A549 (cell line): Measurements from ENCODE around the gene SKA2.

Experiments used
- EP300 ChIP-seq, 2 experiments: fragments of >200 bp; sonication (Bioruptor Twin); formaldehyde crosslinking; IDR thresholded peaks; 2 replicates in 1 of 2; 3 replicates in 1 of 2; pipeline ENCODE4 v1.6.1; 2016 to 2017
- JUN ChIP-seq, 2 experiments: fragments of >200 bp; sonication (Bioruptor Twin); formaldehyde crosslinking; IDR thresholded peaks; 2 replicates in 1 of 2; 3 replicates in 1 of 2; pipeline ENCODE4 v1.6.1; 2016 to 2017
- MAFK ChIP-seq: fragments of 450-650 bp; IDR thresholded peaks from 2 replicates; pipeline ENCODE4 v1.6.1; 2014; ENCODE audit not compliant: partially characterized antibody
- NFE2L2 ChIP-seq: fragments of 150-350 bp; conservative IDR thresholded peaks from 2 replicates; pipeline ENCODE4 v1.6.1; 2014; ENCODE audit warnings: low read length
- POLR2A ChIP-seq: IDR thresholded peaks from 2 replicates; pipeline ENCODE4 v1.6.1; 2012; ENCODE audit warnings: mild to moderate bottlenecking, low read length
- POLR2AphosphoS2 ChIP-seq: conservative IDR thresholded peaks from 2 replicates; pipeline ENCODE4 v1.6.1; 2012; ENCODE audit warnings: low read length, improper control_type of control experiment, inconsistent platforms
- RAD21 ChIP-seq, 2 experiments: fragments of >200 bp in 1 of 2; sonication (Bioruptor Twin) in 1 of 2; formaldehyde crosslinking in 1 of 2; IDR thresholded peaks in 1 of 2; conservative IDR thresholded peaks in 1 of 2; 2 replicates in 1 of 2; 3 replicates in 1 of 2; pipeline ENCODE4 v1.6.1; 2012 to 2018; ENCODE audit warnings: inconsistent platforms in 1 of 2
- TP53 ChIP-seq: fragments of 250-450 bp; sonication (Bioruptor Pico); IDR thresholded peaks from 2 replicates; pipeline ENCODE4 v1.5.0; 2021; ENCODE audit warnings: mild to moderate bottlenecking, moderate library complexity
- TF ChIP-seq, protein P1 (sequence below): fragments of >200 bp; sonication (Bioruptor Twin); formaldehyde crosslinking; IDR thresholded peaks from 3 replicates; pipeline ENCODE4 v1.5.1; 2016
- TF ChIP-seq, protein P2 (sequence below): fragments of 200-600 bp; sonication (generic); IDR thresholded peaks from 2 replicates; pipeline ENCODE4 v1.6.1; 2016; ENCODE audit warnings: antibody characterized with exemption, mild to moderate bottlenecking, moderate library complexity
- TF ChIP-seq, protein P3 (sequence below): IDR thresholded peaks from 2 replicates; pipeline ENCODE4 v1.6.1; 2012
- TF ChIP-seq, protein P4 (sequence below): fragments of 450-650 bp; IDR thresholded peaks from 2 replicates; pipeline ENCODE4 v1.6.1; 2014; ENCODE audit warnings: antibody characterized with exemption

DNA sequence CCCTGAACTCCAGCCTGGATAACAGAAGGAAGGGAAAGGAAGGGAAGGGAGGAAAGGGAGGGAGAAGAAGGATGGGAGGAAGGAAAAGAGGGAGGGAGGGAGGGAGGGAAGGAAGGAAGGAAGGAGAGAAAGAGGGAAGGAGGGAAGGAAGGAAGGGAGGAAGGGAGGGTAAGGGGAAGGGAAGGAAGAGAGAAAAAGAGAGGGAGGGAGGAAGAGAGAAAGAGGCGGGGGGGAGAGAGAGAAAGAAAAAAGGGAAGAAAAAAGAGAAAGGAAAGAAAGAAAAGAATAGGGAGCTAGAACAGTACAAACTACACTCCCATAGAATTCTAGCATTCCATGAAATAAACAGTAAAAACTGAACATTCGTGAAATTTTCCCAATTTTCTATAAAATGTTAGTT, 25.2 kb downstream of the SKA2 start:
- TF ChIP-seq POLR2AphosphoS2: no peak
- TF ChIP-seq JUN (IDR thresholded peaks at IDR 0.05): no peak
- TF ChIP-seq, protein P1, sequence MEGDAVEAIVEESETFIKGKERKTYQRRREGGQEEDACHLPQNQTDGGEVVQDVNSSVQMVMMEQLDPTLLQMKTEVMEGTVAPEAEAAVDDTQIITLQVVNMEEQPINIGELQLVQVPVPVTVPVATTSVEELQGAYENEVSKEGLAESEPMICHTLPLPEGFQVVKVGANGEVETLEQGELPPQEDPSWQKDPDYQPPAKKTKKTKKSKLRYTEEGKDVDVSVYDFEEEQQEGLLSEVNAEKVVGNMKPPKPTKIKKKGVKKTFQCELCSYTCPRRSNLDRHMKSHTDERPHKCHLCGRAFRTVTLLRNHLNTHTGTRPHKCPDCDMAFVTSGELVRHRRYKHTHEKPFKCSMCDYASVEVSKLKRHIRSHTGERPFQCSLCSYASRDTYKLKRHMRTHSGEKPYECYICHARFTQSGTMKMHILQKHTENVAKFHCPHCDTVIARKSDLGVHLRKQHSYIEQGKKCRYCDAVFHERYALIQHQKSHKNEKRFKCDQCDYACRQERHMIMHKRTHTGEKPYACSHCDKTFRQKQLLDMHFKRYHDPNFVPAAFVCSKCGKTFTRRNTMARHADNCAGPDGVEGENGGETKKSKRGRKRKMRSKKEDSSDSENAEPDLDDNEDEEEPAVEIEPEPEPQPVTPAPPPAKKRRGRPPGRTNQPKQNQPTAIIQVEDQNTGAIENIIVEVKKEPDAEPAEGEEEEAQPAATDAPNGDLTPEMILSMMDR: no peak
- TF ChIP-seq, protein P2, sequence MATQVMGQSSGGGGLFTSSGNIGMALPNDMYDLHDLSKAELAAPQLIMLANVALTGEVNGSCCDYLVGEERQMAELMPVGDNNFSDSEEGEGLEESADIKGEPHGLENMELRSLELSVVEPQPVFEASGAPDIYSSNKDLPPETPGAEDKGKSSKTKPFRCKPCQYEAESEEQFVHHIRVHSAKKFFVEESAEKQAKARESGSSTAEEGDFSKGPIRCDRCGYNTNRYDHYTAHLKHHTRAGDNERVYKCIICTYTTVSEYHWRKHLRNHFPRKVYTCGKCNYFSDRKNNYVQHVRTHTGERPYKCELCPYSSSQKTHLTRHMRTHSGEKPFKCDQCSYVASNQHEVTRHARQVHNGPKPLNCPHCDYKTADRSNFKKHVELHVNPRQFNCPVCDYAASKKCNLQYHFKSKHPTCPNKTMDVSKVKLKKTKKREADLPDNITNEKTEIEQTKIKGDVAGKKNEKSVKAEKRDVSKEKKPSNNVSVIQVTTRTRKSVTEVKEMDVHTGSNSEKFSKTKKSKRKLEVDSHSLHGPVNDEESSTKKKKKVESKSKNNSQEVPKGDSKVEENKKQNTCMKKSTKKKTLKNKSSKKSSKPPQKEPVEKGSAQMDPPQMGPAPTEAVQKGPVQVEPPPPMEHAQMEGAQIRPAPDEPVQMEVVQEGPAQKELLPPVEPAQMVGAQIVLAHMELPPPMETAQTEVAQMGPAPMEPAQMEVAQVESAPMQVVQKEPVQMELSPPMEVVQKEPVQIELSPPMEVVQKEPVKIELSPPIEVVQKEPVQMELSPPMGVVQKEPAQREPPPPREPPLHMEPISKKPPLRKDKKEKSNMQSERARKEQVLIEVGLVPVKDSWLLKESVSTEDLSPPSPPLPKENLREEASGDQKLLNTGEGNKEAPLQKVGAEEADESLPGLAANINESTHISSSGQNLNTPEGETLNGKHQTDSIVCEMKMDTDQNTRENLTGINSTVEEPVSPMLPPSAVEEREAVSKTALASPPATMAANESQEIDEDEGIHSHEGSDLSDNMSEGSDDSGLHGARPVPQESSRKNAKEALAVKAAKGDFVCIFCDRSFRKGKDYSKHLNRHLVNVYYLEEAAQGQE: no peak
- no peak for TF ChIP-seq EP300 (IDR thresholded peaks at IDR 0.05)
- TF ChIP-seq TP53: no peak
- no peak for TF ChIP-seq MAFK
- no peak for TF ChIP-seq POLR2A
- TF ChIP-seq, protein P3, sequence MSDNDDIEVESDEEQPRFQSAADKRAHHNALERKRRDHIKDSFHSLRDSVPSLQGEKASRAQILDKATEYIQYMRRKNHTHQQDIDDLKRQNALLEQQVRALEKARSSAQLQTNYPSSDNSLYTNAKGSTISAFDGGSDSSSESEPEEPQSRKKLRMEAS: no peak
- no peak for TF ChIP-seq RAD21 (conservative IDR thresholded peaks at IDR 0.05 in 1 of 2, IDR thresholded peaks at IDR 0.05 in 1 of 2)
- no peak for TF ChIP-seq NFE2L2
- TF ChIP-seq, protein P4, sequence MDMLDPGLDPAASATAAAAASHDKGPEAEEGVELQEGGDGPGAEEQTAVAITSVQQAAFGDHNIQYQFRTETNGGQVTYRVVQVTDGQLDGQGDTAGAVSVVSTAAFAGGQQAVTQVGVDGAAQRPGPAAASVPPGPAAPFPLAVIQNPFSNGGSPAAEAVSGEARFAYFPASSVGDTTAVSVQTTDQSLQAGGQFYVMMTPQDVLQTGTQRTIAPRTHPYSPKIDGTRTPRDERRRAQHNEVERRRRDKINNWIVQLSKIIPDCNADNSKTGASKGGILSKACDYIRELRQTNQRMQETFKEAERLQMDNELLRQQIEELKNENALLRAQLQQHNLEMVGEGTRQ: no peak
